GM19397 (cell line): ENCODE measurements around the gene GMPPA.

Experiments
- ATAC-seq: cut with Tn5 transposase; IDR thresholded peaks from one replicate; pipeline ENCODE4 v1.9.1; 2021; ENCODE audit warnings: mild to moderate bottlenecking, moderate library complexity; ENCODE audit not compliant: unreplicated experiment

GMPPA gene

GRCh38 chr2:219517954-219518778, 19.5 kb downstream of the GMPPA start:
- ATAC-seq = no peak

DNA sequence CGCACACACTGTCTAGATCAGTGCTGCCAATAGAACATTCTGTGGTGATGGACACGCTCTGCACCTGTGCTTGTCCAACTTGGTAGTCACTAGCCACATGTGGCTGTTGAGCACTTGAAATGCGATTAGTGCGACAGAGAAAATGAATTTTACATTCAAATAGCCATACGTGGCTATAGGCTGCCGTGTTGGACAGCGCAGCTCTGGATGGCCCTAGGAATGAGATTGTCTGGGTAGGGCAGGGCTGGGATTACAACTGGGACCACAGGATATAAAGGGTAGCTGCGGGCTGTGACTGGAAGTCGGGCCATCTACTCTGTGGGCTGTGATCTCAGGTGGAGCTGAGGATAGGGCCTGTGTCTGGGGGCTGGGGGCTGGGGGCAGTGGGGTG, 20.8 kb downstream of the GMPPA start:
- no peak for ATAC-seq

- no peak for ATAC-seq
Measured at GRCh38 chr2:219520079-219520478, 21.4 kb downstream of the GMPPA start.

GRCh38 chr2:219521066-219521880, 22.6 kb downstream of the GMPPA start:
- ATAC-seq = no peak

- no peak for ATAC-seq
Measured at GRCh38 chr2:219522111-219523030, 23.7 kb downstream of the GMPPA start.

DNA sequence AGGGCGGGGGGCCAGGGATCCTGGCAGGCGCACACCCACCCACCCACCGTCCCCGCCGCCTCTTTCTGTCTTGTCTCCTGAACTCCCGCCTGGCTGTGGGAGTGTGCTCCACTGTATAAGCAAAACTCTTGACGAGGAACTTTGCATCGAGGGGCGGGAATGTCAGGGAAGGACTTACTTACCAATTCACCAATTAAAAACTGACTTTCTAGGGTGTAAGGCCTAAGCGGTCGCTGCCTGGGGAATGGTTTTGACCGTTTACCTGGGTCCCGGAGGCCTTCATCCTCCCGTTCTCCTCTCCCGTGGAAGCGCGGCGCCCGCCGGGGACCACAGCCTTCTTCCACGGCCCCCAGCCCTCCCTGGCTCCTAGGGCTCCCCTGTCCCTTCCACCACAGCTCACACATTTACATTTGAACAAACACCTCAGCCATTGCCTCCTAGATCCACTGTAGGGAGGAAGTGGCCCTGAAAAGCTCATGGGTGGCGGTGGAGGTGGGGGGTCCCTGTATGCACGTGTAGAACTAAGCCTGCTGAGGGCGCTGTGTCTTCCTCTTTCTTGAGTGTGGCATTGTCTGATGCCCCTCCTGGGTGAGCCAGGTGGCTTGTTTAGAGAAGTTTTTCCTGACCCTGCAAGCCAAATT, 24.5 kb downstream of the GMPPA start:
- ATAC-seq = no peak

DNA sequence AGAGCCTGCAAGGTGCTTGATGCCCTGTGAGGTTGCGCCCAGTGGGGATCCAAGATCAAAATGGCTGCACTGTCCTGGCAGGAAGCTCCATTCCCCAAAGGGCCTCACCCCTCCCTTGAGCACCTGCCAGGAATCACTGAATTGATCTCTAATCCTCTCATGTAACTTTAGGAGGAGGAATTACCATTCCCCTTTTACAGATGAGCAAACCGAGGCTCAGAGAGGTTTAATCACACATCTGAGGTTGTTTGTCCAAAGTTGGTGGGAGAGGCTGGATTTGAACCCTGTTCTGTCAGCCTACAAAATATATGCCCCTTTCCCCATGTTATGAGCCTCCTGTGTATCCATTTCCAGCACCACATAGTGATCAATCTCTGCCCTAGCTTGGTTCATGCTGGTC, 26.1 kb downstream of the GMPPA start:
- ATAC-seq = no peak

DNA sequence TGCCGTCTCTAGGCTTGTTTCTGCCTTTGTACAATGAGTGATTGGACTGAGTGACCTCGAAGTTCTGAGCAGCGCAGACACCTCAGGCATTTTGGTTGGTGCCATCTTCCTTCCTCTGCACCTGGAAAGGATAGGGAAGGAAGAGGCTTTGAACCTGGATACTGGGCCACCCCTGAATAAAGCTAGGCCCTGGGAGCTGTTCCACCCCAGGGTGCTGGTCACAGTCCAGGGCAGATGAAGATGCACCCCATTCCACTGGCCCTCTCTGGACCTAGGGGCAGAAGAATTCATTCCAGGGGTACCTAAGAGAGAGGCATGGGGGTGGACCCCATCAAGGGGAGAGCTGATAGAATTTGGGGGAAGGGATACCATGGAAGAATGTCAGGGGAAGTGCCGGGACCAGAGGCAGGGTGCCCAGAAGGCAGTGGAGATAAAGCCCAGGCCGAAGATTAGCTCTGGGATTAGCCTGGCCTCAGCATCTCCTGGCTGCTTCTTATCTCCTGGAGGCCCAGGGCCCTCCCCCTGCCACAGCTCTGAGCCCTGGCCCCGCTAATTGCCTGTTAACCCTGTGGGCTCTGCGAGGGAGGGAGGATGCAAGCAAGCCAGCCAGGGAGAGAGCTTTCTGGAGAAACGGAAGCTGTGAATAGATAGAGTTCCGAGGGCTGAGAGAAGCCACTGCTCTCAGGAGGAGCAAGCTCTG, 27.0 kb downstream of the GMPPA start:
- no peak for ATAC-seq

GRCh38 chr2:219526320-219527075, 27.8 kb downstream of the GMPPA start:
- ATAC-seq = no peak

- no peak for ATAC-seq
Measured at GRCh38 chr2:219527076-219527394, 28.3 kb downstream of the GMPPA start.

- ATAC-seq = no peak
Measured at GRCh38 chr2:219527472-219527871, 28.8 kb downstream of the GMPPA start.

DNA sequence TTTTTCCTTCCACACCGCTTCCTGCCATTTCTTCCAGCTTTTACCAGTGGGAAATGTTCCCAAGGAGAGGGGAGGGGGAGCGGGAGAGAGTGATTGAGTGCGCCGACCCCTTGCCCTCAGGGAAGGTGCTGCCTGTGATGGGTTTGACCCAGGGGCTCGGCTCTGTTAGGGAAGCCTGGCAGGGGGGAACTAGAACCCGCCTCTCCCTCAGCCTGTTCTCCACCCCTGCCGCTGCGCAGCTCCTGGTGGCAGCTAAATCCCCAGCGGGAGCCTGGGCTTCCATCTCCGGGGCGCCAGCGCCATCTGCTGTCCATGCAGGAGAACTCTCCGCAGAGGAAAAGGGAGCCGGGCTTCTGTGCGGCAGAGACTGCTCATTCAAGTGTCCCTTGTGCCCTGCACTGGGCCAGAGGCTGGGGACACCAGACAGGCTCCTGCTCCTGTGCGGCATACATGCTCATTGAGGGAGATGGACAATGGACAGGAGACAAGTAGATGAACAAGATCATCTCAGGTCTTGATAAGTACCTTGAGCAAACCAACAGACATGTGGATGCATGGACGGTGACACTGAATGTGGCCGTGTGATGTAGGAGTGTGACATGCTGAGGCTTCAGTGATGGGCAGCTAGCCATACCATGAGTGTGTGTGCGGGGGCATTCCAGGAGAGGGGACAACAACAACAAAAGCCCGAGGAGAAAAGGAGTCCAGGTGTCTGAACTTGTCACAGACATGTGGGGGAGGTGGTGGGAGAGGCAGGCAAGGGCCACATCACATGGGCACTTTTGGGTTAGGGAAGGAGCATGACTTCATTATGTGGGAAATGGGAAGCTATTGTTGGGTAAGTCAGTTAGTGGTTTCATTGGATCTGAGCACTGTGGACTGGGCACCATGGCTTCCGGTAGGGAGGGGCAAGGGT, 31.6 kb downstream of the GMPPA start:
- peak; percentile 74 for ATAC-seq

DNA sequence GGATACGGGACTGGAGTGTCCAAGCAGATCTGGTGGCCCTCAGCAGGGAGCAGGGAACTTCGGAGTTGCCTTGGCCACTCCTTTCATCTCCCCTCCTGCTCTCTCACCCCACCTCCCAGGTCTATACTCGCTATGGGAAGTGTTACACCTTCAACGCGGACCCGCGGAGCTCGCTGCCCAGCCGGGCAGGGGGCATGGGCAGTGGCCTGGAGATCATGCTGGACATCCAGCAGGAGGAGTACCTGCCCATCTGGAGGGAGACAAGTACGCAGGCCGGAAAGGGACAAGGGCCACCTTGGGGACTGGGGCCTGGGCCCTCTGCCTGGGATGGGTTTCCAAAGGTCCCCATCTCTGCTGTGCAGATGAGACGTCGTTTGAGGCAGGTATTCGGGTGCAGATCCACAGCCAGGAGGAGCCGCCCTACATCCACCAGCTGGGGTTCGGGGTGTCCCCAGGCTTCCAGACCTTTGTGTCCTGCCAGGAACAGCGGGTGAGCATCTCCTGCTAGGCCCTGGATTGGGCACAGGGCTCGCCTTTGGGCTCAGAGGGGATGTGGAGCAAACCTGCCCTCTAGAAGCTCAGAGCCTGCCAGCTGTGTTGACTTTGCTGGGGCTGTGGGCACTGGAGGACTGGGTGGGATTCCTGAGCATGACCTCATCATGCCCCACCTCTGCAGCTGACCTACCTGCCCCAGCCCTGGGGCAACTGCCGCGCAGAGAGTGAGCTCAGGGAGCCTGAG, 33.1 kb downstream of the GMPPA start:
- ATAC-seq = no peak

DNA sequence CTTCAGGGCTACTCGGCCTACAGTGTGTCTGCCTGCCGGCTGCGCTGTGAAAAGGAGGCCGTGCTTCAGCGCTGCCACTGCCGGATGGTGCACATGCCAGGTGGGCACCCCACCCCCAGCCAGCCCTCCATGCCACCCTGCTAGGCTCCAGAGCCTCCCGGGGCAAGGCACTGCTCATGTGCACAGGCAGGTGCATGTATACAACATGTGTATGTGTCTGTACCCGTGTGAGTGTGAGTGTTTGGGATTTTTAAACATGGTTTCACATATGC, 33.6 kb downstream of the GMPPA start:
- ATAC-seq = no peak

- no peak for ATAC-seq
Measured at GRCh38 chr2:219533930-219534661, 35.4 kb downstream of the GMPPA start.

- ATAC-seq = no peak
Measured at GRCh38 chr2:219536425-219536824, 37.7 kb downstream of the GMPPA start.

- ATAC-seq = no peak
Measured at GRCh38 chr2:219536967-219537366, 38.3 kb downstream of the GMPPA start.
